ENCODE data around the gene MLST8. TPM values are rescaled to one million over a fixed set of nuclear protein-coding genes. Genes with fewer than 3 reads are reported as not detected.
A peak's percentile ranks its signal among the peaks of the same experiment; 100 is the strongest.

Gene MLST8
- total RNA-seq, 1 donor: 24.2 TPM

- no peak for TF ChIP-seq CTCF (IDR thresholded peaks at IDR 0.05; ENCODE audit: insufficient read depth, low read depth, low read length)
- no peak overlapping the region for H3K4me3 ChIP-seq (ENCODE audit: low read depth, low read length)
- DNase-seq (ENCODE audit: low read depth): no peak
Measured at GRCh38 chr16:2244926-2245795, 39.9 kb downstream of the MLST8 start.

GRCh38 chr16:2246301-2246885, 41.1 kb downstream of the MLST8 start:
- no peak for TF ChIP-seq CTCF (IDR thresholded peaks at IDR 0.05; ENCODE audit: insufficient read depth, low read depth, low read length)
- DNase-seq (ENCODE audit: low read depth): no peak
- H3K4me3 ChIP-seq (ENCODE audit: low read depth, low read length): no peak overlapping the region

DNA sequence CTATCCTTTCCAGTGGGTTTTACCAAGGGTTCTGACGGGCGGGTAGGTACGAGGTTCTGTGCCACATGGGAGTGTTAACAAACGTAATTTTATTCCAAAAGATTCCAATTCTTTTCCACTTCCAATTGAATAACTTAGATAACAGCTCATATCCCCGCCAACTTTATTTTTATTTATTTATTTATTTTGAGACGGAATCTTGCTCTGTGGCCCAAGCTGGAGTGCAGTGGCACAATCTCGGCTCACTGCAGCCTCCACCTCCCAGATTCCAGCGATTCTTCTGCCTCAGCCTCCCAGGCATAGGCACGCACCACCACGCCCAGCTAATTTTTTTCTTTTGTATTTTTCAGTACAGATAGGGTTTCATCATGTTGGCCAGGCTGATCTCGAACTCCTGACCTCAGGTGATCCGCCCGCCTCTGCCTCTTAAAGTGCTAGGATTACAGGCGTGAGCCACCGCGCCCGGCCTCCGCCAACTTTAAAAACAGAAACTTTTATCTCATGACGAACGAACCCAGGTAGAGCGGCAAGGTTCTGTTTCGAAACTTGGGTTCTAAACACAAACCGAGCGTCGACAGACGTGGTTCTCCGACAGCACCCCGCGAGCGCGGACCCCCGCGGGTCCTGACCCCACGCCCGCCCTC, 45.5 kb downstream of the MLST8 start:
- peak; percentile 44 for DNase-seq (ENCODE audit: low read depth)
- TF ChIP-seq CTCF (IDR thresholded peaks at IDR 0.05; ENCODE audit: insufficient read depth, low read depth, low read length): no peak
- H3K4me3 ChIP-seq (ENCODE audit: low read depth, low read length): peak overlapping the region; percentile 76

- H3K4me3 ChIP-seq (ENCODE audit: low read depth, low read length): peak within 1 kb of the TSS; percentile 76
- TF ChIP-seq CTCF (IDR thresholded peaks at IDR 0.05; ENCODE audit: insufficient read depth, low read depth, low read length): peak; percentile 68
Measured at GRCh38 chr16:2251296-2252111, 46.2 kb downstream of the MLST8 start, which contains the start of gene ECI1. ECI1 (minus strand) TSS chr16:2251587; CDS start chr16:2251566, 21 bp downstream.

GRCh38 chr16:2252806-2253148, 47.5 kb downstream of the MLST8 start:
- DNase-seq (ENCODE audit: low read depth): no peak
- H3K4me3 ChIP-seq (ENCODE audit: low read depth, low read length): no peak overlapping the region
- TF ChIP-seq CTCF (IDR thresholded peaks at IDR 0.05; ENCODE audit: insufficient read depth, low read depth, low read length): no peak

More at GRCh38 chr16:2251296-2252111, 46.2 kb downstream of the MLST8 start, which contains the start of gene ECI1:
- peak; percentile 97 for DNase-seq (ENCODE audit: low read depth)

DNA sequence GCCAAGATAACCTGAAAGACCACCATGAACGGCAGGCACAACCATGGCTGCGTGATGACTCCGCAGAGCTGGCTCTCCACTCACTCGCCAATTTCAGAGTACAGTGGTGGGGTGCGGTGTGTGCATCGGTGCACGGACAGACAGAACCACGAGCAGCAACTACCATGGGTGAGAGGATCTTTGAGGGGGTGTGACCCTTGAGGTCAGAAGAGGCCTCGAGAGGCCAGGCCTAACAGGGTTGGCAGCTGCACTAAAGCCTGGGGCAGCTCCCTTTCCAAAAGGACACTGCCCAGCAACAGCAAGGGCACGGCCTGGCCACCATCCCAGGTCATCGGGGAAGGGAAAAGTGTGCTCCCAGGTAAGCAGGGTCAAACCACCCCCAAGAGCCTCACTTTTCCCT, 48.0 kb downstream of the MLST8 start:
- H3K4me3 ChIP-seq (ENCODE audit: low read depth, low read length): no peak overlapping the region
- DNase-seq (ENCODE audit: low read depth): no peak
- no peak for TF ChIP-seq CTCF (IDR thresholded peaks at IDR 0.05; ENCODE audit: insufficient read depth, low read depth, low read length)
